SK-N-SH treated with all-trans-retinoic acid at 6 μM for 48 hours (cell line): ENCODE measurements around the gene CLIP1.
"Not testable (repeated sequence)": the region's sequence is repeated elsewhere in the genome, so short reads cannot be mapped to it uniquely, and the experiment has no call there.

Experiments
- ATAC-seq: fragments of 200-7000 bp; cut with Tn5 transposase; 3 replicates; pipeline ENCODE4 v1.9.1; 2020; ENCODE audit warnings: mild to moderate bottlenecking, moderate library complexity
- ARNTL ChIP-seq: fragments of 450-650 bp; formaldehyde crosslinking; IDR thresholded peaks from 2 replicates; pipeline ENCODE4 v1.5.0; 2020; ENCODE audit warnings: low read depth, mild to moderate bottlenecking, moderate library complexity, borderline replicate concordance
- BACH2 ChIP-seq: fragments of 250-450 bp; sonication (Bioruptor Pico); IDR thresholded peaks from 2 replicates; pipeline ENCODE4 v1.9.0; 2021; ENCODE audit warnings: mild to moderate bottlenecking, borderline replicate concordance
- CSDC2 ChIP-seq: fragments of 250-450 bp; sonication (Bioruptor Pico); IDR thresholded peaks from 2 replicates; pipeline ENCODE4 v1.5.0; 2020; ENCODE audit warnings: mild to moderate bottlenecking, moderate library complexity
- ISL1 ChIP-seq: fragments of 250-450 bp; sonication (Bioruptor Pico); IDR thresholded peaks from 2 replicates; pipeline ENCODE4 v2.1.2; 2022; ENCODE audit warnings: mild to moderate bottlenecking, moderate library complexity
- OSR1 ChIP-seq: fragments of 250-450 bp; sonication (Bioruptor Pico); IDR thresholded peaks from 2 replicates; pipeline ENCODE4 v1.8.0; 2022; ENCODE audit warnings: moderate library complexity, mild to moderate bottlenecking, inconsistent platforms
- PATZ1 ChIP-seq: fragments of 250-450 bp; sonication (Bioruptor Pico); IDR thresholded peaks from 2 replicates; pipeline ENCODE4 v1.8.0; 2020; ENCODE audit warnings: mild to moderate bottlenecking, moderate library complexity, borderline replicate concordance
- PPARA ChIP-seq: fragments of 250-450 bp; sonication (Bioruptor Pico); IDR thresholded peaks from 2 replicates; pipeline ENCODE4 v1.5.0; 2020; ENCODE audit warnings: mild to moderate bottlenecking, borderline replicate concordance
- RARB ChIP-seq: fragments of 250-450 bp; sonication (Bioruptor Pico); IDR thresholded peaks from 2 replicates; pipeline ENCODE4 v1.8.0; 2021; ENCODE audit warnings: mild to moderate bottlenecking, moderate library complexity
- SNAI2 ChIP-seq: fragments of 250-450 bp; sonication (Bioruptor Pico); IDR thresholded peaks from 2 replicates; pipeline ENCODE4 v1.5.0; 2020; ENCODE audit warnings: mild to moderate bottlenecking, moderate library complexity
- TCF4 ChIP-seq: fragments of 250-450 bp; sonication (Bioruptor Pico); IDR thresholded peaks from 2 replicates; pipeline ENCODE4 v1.8.0; 2021; ENCODE audit warnings: mild to moderate bottlenecking, moderate library complexity, borderline replicate concordance
- TOX ChIP-seq: fragments of 250-450 bp; sonication (Bioruptor Pico); IDR thresholded peaks from 2 replicates; pipeline ENCODE4 v1.8.0; 2021; ENCODE audit warnings: mild to moderate bottlenecking, moderate library complexity, borderline replicate concordance
- ZC3H10 ChIP-seq: fragments of 250-450 bp; sonication (Bioruptor Pico); IDR thresholded peaks from 2 replicates; pipeline ENCODE4 v1.5.1; 2021; ENCODE audit warnings: mild to moderate bottlenecking, moderate library complexity
- ZFP3 ChIP-seq: fragments of 250-450 bp; sonication (Bioruptor Pico); IDR thresholded peaks from 2 replicates; pipeline ENCODE4 v1.5.0; 2020; ENCODE audit warnings: mild to moderate bottlenecking, moderate library complexity
- ZFP30 ChIP-seq: fragments of 450-650 bp; formaldehyde crosslinking; IDR thresholded peaks from 2 replicates; pipeline ENCODE4 v1.5.0; 2022; ENCODE audit warnings: mild to moderate bottlenecking, moderate library complexity
- ZNF565 ChIP-seq: fragments of 450-650 bp; formaldehyde crosslinking; conservative IDR thresholded peaks from 2 replicates; pipeline ENCODE4 v1.5.0; 2020; ENCODE audit warnings: low read depth, mild to moderate bottlenecking, moderate library complexity
- ZNF70 ChIP-seq: fragments of 450-650 bp; formaldehyde crosslinking; IDR thresholded peaks from 2 replicates; pipeline ENCODE4 v1.5.0; 2020; ENCODE audit warnings: mild to moderate bottlenecking, moderate library complexity
- ZNF8 ChIP-seq: fragments of 450-650 bp; formaldehyde crosslinking; IDR thresholded peaks from 2 replicates; pipeline ENCODE4 v1.5.0; 2020; ENCODE audit warnings: mild to moderate bottlenecking, moderate library complexity
- TF ChIP-seq, protein P1 (sequence below): fragments of 250-450 bp; sonication (Bioruptor Pico); IDR thresholded peaks from 2 replicates; pipeline ENCODE4 v1.5.1; 2021; ENCODE audit warnings: mild to moderate bottlenecking, moderate library complexity
- TF ChIP-seq, protein P2 (sequence below): fragments of 250-450 bp; sonication (Bioruptor Pico); IDR thresholded peaks from 2 replicates; pipeline ENCODE4 v1.5.0; 2020; ENCODE audit warnings: mild to moderate bottlenecking, moderate library complexity

CLIP1 gene

GRCh38 chr12:122371475-122372045 is 50.9 kb downstream of the CLIP1 start:
- no peak for TF ChIP-seq ZFP3
- no peak for TF ChIP-seq CSDC2
- no peak for TF ChIP-seq PATZ1 (CRISPR knock-in tag)
- no peak for TF ChIP-seq ZNF70
- TF ChIP-seq TCF4 (CRISPR knock-in tag) = no peak
- no peak for TF ChIP-seq ZC3H10
- TF ChIP-seq, protein P1, sequence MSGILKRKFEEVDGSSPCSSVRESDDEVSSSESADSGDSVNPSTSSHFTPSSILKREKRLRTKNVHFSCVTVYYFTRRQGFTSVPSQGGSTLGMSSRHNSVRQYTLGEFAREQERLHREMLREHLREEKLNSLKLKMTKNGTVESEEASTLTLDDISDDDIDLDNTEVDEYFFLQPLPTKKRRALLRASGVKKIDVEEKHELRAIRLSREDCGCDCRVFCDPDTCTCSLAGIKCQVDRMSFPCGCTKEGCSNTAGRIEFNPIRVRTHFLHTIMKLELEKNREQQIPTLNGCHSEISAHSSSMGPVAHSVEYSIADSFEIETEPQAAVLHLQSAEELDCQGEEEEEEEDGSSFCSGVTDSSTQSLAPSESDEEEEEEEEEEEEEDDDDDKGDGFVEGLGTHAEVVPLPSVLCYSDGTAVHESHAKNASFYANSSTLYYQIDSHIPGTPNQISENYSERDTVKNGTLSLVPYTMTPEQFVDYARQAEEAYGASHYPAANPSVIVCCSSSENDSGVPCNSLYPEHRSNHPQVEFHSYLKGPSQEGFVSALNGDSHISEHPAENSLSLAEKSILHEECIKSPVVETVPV (CRISPR knock-in tag) = no peak
- TF ChIP-seq OSR1 (CRISPR knock-in tag) = no peak
- TF ChIP-seq BACH2 (CRISPR knock-in tag) = no peak
- TF ChIP-seq ZNF565 (CRISPR knock-in tag) = no peak
- TF ChIP-seq, protein P2, sequence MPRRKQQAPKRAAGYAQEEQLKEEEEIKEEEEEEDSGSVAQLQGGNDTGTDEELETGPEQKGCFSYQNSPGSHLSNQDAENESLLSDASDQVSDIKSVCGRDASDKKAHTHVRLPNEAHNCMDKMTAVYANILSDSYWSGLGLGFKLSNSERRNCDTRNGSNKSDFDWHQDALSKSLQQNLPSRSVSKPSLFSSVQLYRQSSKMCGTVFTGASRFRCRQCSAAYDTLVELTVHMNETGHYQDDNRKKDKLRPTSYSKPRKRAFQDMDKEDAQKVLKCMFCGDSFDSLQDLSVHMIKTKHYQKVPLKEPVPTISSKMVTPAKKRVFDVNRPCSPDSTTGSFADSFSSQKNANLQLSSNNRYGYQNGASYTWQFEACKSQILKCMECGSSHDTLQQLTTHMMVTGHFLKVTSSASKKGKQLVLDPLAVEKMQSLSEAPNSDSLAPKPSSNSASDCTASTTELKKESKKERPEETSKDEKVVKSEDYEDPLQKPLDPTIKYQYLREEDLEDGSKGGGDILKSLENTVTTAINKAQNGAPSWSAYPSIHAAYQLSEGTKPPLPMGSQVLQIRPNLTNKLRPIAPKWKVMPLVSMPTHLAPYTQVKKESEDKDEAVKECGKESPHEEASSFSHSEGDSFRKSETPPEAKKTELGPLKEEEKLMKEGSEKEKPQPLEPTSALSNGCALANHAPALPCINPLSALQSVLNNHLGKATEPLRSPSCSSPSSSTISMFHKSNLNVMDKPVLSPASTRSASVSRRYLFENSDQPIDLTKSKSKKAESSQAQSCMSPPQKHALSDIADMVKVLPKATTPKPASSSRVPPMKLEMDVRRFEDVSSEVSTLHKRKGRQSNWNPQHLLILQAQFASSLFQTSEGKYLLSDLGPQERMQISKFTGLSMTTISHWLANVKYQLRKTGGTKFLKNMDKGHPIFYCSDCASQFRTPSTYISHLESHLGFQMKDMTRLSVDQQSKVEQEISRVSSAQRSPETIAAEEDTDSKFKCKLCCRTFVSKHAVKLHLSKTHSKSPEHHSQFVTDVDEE (CRISPR knock-in tag) = no peak
- TF ChIP-seq RARB (CRISPR knock-in tag) = no peak
- no peak for TF ChIP-seq ARNTL (CRISPR knock-in tag)
- no peak for TF ChIP-seq ISL1 (CRISPR knock-in tag)
- no peak for ATAC-seq

DNA sequence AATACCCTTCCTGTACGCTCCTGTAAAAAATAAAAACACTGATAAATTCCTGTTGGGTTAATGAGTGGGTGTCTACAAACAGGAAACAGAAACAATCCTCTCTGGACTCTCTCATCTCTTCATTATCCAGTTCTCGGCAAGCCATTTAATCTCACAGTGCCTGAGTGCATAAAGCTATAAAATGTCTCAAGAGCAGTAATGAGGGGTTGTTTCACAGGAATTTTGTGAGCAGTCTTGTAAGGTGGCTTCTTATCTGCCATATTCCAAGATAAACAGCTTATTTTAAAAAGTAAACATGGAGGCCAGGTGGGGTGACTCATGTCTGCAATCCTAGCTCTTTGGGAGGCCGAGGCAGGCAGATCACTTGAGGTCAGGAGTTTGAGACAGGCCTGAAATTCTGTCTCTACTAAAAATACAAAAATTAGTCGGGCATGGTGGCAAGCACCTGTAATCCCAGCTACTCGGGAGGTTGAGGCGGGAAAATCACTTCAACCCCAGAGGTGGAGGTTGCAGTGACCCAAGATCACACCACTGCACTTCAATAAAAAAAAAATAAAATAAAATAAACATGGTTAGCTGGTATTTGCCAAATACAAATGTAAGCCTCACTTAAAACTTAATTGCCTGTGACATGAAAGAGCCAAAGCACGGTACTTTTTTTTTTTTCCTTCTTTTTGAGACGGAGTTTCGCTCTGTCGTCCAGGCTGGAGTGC is 54.0 kb downstream of the CLIP1 start:
- peak; percentile 20; the same call in 2 of the 3 replicates for ATAC-seq
- no peak for TF ChIP-seq ZNF70
- TF ChIP-seq PPARA = no peak
- TF ChIP-seq, protein P2 (CRISPR knock-in tag) = no peak
- TF ChIP-seq ZFP3 = no peak
- TF ChIP-seq SNAI2 (CRISPR knock-in tag) = no peak; the same call in 1 of the 2 replicates
- TF ChIP-seq TOX = no peak
- TF ChIP-seq ISL1 (CRISPR knock-in tag) = no peak
- no peak for TF ChIP-seq PATZ1 (CRISPR knock-in tag)
- TF ChIP-seq CSDC2 = no peak
- TF ChIP-seq ZFP30 (CRISPR knock-in tag) = no peak
- TF ChIP-seq, protein P1 (CRISPR knock-in tag) = no peak
- no peak for TF ChIP-seq ZNF8 (CRISPR knock-in tag)
- TF ChIP-seq ZC3H10 = no peak
- no peak for TF ChIP-seq ZNF565 (CRISPR knock-in tag)
- no peak for TF ChIP-seq BACH2 (CRISPR knock-in tag)

GRCh38 chr12:122367632-122368031 is 54.8 kb downstream of the CLIP1 start:
- not testable (repeated sequence) for ATAC-seq
